HG03520 (cell line): ENCODE data around the gene ABLIM1.
A peak's percentile ranks its signal among the peaks of the same experiment; 100 is the strongest.

Source experiments
- ATAC-seq: cut with Tn5 transposase; IDR thresholded peaks from one replicate; pipeline ENCODE4 v1.9.1; 2021; ENCODE audit warnings: mild to moderate bottlenecking, moderate library complexity; ENCODE audit not compliant: unreplicated experiment

ABLIM1 gene

GRCh38 chr10:114471906-114472876 lies 185.9 kb downstream of the ABLIM1 start:
- no peak for ATAC-seq

GRCh38 chr10:114470956-114471905 lies 186.8 kb downstream of the ABLIM1 start:
- peak; percentile 93 for ATAC-seq

- no peak for ATAC-seq
These were observed 187.7 kb downstream of the ABLIM1 start for GRCh38 chr10:114470361-114470760.

GRCh38 chr10:114458955-114459354 lies 199.1 kb downstream of the ABLIM1 start:
- no peak for ATAC-seq

- no peak for ATAC-seq
These were observed 199.7 kb downstream of the ABLIM1 start for GRCh38 chr10:114458216-114458920.

GRCh38 chr10:114453576-114453975 lies 204.5 kb downstream of the ABLIM1 start:
- no peak for ATAC-seq

GRCh38 chr10:114448897-114449296 lies 209.2 kb downstream of the ABLIM1 start:
- no peak for ATAC-seq

- ATAC-seq: no peak
These were observed 212.7 kb downstream of the ABLIM1 start for GRCh38 chr10:114445332-114445731.

- no peak for ATAC-seq
These were observed 213.3 kb downstream of the ABLIM1 start for GRCh38 chr10:114444819-114445218.

- no peak for ATAC-seq
These were observed 215.9 kb downstream of the ABLIM1 start for GRCh38 chr10:114442091-114442630.

GRCh38 chr10:114441107-114441506 lies 217.0 kb downstream of the ABLIM1 start:
- no peak for ATAC-seq

- no peak for ATAC-seq
These were observed 220.4 kb downstream of the ABLIM1 start for GRCh38 chr10:114437473-114438292.

GRCh38 chr10:114436941-114437340 lies 221.1 kb downstream of the ABLIM1 start:
- ATAC-seq: no peak

- ATAC-seq: no peak
These were observed 225.4 kb downstream of the ABLIM1 start for GRCh38 chr10:114432566-114433093.

- ATAC-seq: no peak
These were observed 226.5 kb downstream of the ABLIM1 start for GRCh38 chr10:114431414-114432135.

GRCh38 chr10:114430688-114431413 lies 227.2 kb downstream of the ABLIM1 start:
- ATAC-seq: no peak

GRCh38 chr10:114429581-114430335 lies 228.3 kb downstream of the ABLIM1 start:
- ATAC-seq: no peak
